HG03558 (cell line): ENCODE data around the gene CST7.

Experiments used
- ATAC-seq: cut with Tn5 transposase; IDR thresholded peaks from one replicate; pipeline ENCODE4 v1.9.1; 2021; ENCODE audit warnings: moderate number of reproducible peaks; ENCODE audit not compliant: unreplicated experiment; ENCODE audit errors: extremely low read depth

CST7 gene

GRCh38 chr20:24950128-24950835 is 1.2 kb downstream of the CST7 start:
- ATAC-seq = no peak

DNA sequence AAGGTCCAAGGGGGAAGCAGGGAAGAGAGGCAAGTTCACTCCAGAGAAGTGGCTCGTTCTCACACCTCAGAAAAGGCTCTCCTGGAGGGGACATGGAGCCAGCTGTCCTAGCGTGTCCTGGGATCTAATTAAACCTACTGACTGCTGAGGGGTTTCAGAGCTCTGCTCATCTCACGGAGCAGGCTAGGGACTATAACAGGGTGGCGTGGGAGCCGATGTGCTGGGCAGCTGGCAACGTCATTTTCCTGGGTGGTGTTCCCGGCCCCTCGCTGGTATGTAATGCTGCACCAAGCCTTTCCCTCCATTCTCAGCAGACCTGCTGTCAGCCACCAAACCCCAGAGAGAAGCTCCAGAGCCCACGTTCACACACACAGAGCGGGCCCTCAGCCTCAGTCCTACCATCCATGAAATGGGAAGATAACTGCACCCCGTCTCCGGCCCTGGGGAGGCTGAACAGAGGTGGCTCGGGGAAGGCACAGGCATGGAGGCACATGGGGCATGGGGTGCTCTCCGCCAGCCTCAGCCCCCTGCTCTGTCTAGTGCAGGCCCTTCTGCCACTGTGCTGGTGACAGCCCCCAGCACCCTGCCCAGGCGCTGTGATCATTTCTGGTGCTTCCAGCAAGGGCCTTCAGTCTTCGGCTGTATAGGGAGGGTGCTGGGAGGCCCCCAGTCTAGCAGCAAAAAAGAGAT is 1.9 kb downstream of the CST7 start:
- ATAC-seq = no peak

- no peak for ATAC-seq
Observed at GRCh38 chr20:24951536-24952083, 2.5 kb downstream of the CST7 start.

GRCh38 chr20:24952376-24953208 is 3.5 kb downstream of the CST7 start:
- ATAC-seq = no peak

GRCh38 chr20:24953209-24953575 is 4.1 kb downstream of the CST7 start:
- no peak for ATAC-seq

- ATAC-seq = no peak
Observed at GRCh38 chr20:24953621-24954133, 4.6 kb downstream of the CST7 start.

DNA sequence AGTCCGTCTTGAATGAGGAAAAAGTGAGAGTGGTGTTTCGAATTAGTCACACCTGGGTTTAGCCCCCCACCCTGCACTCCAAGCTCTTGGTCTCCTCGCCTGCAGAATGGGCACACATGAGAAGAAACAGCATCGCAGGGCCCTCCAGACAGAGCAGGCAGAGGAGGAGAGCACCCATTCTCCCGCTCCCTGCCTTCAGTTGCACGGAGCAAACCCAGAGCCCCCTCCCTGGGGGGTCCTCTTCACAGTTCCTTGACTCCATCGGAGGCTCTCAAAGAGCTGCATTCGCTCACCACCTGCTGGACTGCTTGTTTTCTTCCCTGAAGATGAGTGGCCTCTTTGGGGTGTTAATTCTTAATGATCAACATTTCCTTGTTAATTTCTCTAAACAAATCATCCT is 5.1 kb downstream of the CST7 start:
- ATAC-seq = no peak

GRCh38 chr20:24954566-24954965 is 5.5 kb downstream of the CST7 start:
- ATAC-seq = no peak

GRCh38 chr20:24955045-24955444 is 6.0 kb downstream of the CST7 start:
- peak; percentile 81 for ATAC-seq

DNA sequence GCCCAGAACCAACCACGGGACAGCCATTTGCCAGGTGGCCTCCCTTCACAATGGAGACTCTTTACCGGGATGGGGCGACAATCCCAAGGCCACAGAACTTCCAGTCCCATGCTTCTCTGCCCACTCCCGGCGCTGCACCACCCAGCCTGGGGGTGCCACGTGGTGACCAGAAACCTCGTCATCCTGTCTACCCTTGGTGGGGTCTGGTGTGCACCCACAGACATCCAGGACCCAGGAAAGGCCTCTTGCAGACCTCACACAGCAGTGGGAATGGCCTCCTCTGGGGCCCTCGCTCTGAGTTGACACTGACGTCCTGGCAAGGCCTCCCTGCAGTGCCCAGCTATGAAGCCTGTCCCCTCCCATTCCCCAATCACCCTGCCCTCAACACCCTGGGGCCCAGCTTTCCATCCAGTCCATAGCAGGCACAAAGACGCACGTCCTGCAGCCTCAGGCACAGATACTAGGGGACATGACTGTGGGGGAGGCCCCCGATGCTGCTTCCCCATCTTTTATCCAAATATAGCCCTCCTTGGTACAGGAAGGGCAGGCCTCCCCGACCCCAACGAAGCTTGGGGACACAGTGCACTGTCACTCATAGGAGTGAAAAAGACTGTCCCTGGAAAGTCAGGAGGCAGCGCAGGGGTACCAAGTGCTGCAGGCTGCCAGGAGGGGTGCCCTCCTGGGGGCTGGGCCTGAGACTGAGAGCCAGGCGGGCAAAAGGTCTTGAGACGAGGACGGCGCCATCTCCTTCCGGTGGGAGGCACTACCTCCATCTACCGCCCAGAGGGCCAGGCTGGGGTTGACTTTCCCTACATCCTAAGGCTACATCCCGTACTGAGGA is 7.2 kb downstream of the CST7 start:
- ATAC-seq = no peak

GRCh38 chr20:24957326-24958016 is 8.4 kb downstream of the CST7 start:
- no peak for ATAC-seq

- ATAC-seq = no peak
Observed at GRCh38 chr20:24958506-24959385, 9.7 kb downstream of the CST7 start.

DNA sequence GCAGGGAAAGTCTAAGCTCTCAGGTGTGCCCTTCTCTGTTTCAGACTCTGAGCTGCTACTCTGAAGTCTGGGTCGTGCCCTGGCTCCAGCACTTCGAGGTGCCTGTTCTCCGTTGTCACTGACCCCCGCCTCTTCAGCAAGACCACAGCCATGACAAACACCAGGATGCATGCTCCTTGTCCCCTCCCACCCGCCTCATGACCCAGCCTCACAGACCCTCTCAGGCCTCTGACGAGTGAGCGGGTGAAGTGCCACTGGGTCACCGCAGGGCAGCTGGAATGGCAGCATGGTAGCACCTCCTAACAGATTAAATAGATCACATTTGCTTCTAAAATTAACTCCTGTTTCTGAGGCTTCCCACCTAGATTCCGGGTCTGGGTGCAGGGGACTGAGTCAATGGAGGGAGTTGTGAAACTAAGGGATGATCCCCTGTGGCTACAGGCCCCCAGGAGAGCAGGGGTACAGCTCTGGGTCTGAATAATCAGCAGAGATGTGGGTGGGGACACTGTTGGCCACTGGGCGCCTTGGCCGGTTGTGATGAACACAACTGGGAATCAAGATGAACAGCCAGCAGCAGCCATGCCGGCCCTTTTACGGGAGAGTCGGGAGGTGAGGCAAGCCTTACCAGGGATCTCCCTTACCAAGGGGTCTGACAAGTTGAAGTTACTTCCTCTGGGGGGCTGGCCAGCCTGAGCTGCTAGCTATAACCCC is 10.7 kb downstream of the CST7 start:
- ATAC-seq = no peak

- ATAC-seq = no peak
Observed at GRCh38 chr20:24960302-24960801, 11.3 kb downstream of the CST7 start.

DNA sequence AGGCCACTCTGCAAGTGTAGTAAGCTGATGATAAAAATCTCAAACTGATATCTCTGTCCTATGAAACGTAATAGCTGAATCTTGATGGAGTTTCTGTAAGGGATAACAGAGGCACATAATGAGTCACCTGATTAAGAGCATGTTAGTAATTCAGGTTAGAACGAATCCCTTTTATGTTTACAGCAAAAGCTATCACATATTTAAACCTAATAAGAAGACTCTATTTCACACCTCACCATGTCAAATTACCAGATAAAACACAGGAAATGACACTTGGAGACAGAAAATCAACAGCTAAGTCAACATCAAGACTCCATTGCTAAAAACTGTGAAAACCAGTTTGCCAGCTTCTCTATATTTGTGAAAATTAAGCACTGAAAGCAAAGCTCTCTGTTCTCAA is 11.8 kb downstream of the CST7 start:
- ATAC-seq = no peak

- no peak for ATAC-seq
Observed at GRCh38 chr20:24961384-24962181, 12.5 kb downstream of the CST7 start.

DNA sequence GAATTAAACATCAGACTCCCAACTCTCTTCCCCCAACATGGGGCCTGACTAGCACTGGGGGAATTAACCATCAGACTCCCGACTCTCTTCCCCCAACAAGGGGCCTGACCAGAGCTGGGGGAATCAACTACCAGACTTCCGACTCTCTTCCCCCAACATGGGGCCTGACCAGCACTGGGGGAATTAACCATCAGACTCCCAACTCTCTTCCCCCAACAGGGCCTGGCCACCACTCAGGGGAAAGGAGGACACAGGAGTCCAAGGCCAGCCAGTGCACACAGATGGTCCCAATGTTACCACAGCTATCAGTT is 13.1 kb downstream of the CST7 start:
- no peak for ATAC-seq
